Mesendoderm (in vitro differentiated cells): ENCODE results near the gene NAT16.
A peak's percentile ranks its signal among the peaks of the same experiment; 100 is the strongest.

Experiments used
- DNase-seq: peaks from one replicate; pipeline ENCODE4 v3.0.0; 2013
- H2AK5ac ChIP-seq: 2 replicates; pipeline ENCODE4 v1.6.1; 2013; ENCODE audit warnings: low read length, inconsistent platforms
- H2BK120ac ChIP-seq: 2 replicates; pipeline ENCODE4 v1.6.1; 2013; ENCODE audit warnings: low read depth, mild to moderate bottlenecking, low read length, moderate library complexity, mixed read lengths
- H2BK15ac ChIP-seq: replicated peaks from 2 replicates; pipeline ENCODE4 v1.6.1; 2013; ENCODE audit warnings: low read depth, mild to moderate bottlenecking, moderate library complexity
- H2BK5ac ChIP-seq: 2 replicates; pipeline ENCODE4 v1.6.1; 2013; ENCODE audit warnings: low read length, inconsistent platforms
- H3K18ac ChIP-seq: 2 replicates; pipeline ENCODE4 v1.6.1; 2013; ENCODE audit warnings: mild to moderate bottlenecking, low read length, mixed read lengths
- H3K23ac ChIP-seq: one replicate; pipeline ENCODE4 v1.6.1; 2013; ENCODE audit warnings: low read length
- H3K27ac ChIP-seq: 2 replicates; pipeline ENCODE4 v1.5.1; 2013; ENCODE audit warnings: low read depth, mild to moderate bottlenecking, inconsistent platforms, low read length, moderate library complexity
- H3K27me3 ChIP-seq: 2 replicates; pipeline ENCODE4 v1.6.1; 2013; ENCODE audit warnings: low read length, control low read depth, mild to moderate bottlenecking, inconsistent platforms; ENCODE audit not compliant: insufficient read depth, poor library complexity
- H3K36me3 ChIP-seq: 2 replicates; pipeline ENCODE4 v1.6.1; 2013; ENCODE audit warnings: low read length, inconsistent platforms; ENCODE audit not compliant: control insufficient read depth, insufficient read depth
- H3K4ac ChIP-seq: one replicate; pipeline ENCODE4 v1.6.1; 2013; ENCODE audit warnings: low read depth, mild to moderate bottlenecking, low read length, moderate library complexity
- H3K4me1 ChIP-seq: 2 replicates; pipeline ENCODE4 v1.6.1; 2013; ENCODE audit warnings: low read depth, low read length, inconsistent platforms; ENCODE audit not compliant: control insufficient read depth
- H3K4me2 ChIP-seq: 2 replicates; pipeline ENCODE4 v1.6.1; 2013; ENCODE audit warnings: low read length
- H3K4me3 ChIP-seq: 2 replicates; pipeline ENCODE4 v1.5.1; 2013; ENCODE audit warnings: mild to moderate bottlenecking, low read length
- H3K56ac ChIP-seq: one replicate; pipeline ENCODE4 v1.6.1; 2013; ENCODE audit warnings: low read length
- H3K79me1 ChIP-seq: 2 replicates; pipeline ENCODE4 v1.6.1; 2013; ENCODE audit warnings: low read length, inconsistent platforms
- H3K79me2 ChIP-seq: 2 replicates; pipeline ENCODE4 v1.6.1; 2013; ENCODE audit warnings: mild to moderate bottlenecking, low read length; ENCODE audit not compliant: control insufficient read depth, insufficient read depth
- H3K9ac ChIP-seq: 2 replicates; pipeline ENCODE4 v1.6.1; 2013; ENCODE audit warnings: low read length, inconsistent platforms
- H4K5ac ChIP-seq: one replicate; pipeline ENCODE4 v1.6.1; 2013; ENCODE audit warnings: low read length
- H4K8ac ChIP-seq: one replicate; pipeline ENCODE4 v1.6.1; 2013; ENCODE audit warnings: low read depth, mild to moderate bottlenecking, control low read depth, low read length, moderate library complexity
- WGBS: extraction: QIAGEN DNeasy Blood & Tissue Kit; methylation state at CpG from one replicate; pipeline ENCODE4 v1.1.7; 2013; ENCODE audit warnings: low lambda C conversion rate, missing lambda C conversion rate; ENCODE audit not compliant: insufficient coverage; ENCODE audit errors: extremely low coverage; 5-methylcytosine and 5-hydroxymethylcytosine counted together

Gene NAT16

DNA sequence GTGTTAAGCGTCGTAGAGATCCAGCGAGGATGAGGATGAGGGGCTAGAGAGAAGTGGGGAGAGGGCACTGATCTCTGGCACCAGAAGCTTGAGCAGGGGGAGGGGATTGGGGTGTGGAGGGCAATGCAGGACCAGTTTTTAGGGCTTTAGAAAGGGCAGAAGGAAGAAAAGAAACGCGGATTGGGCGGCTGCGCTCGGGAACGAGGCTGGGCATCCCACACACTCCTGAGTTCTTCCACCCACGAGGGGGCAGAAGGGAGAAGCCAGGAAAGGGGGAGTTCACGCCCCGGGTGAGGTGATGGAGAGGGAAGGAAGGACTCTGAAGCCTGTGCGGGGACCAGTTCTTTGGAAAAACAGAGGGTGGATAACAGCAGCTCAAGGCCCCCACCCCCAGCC is 8.7 kb downstream of the NAT16 start:
- no peaks in the 10 kb centered on the region for H3K79me1 ChIP-seq
- H2BK120ac ChIP-seq, result no peak overlapping the region
- peaks cover 2% of the 10 kb centered on the region for H3K4me1 ChIP-seq
- DNase-seq, result peak; percentile 3
- H3K79me2 ChIP-seq, result no peaks in the 10 kb centered on the region
- no peak overlapping the region for H3K4me2 ChIP-seq
- H3K9ac ChIP-seq, result no peak overlapping the region
- H3K4ac ChIP-seq, result no peak overlapping the region
- H4K5ac ChIP-seq, result no peak overlapping the region
- no peak overlapping the region for H2BK5ac ChIP-seq
- no peak overlapping the region for H3K56ac ChIP-seq
- no peak overlapping the region for H2BK15ac ChIP-seq
- peaks cover 50% of the 10 kb centered on the region for H3K27me3 ChIP-seq
- no peak overlapping the region for H4K8ac ChIP-seq
- H3K36me3 ChIP-seq, result no peaks in the 10 kb centered on the region
- whole genome bisulfite sequencing, result no CpG with 5 or more reads among the region's 13 CpGs
- H3K23ac ChIP-seq, result no peak overlapping the region
- no peak overlapping the region for H3K27ac ChIP-seq
- no peak overlapping the region for H3K4me3 ChIP-seq
- no peak overlapping the region for H2AK5ac ChIP-seq
- H3K18ac ChIP-seq, result no peak overlapping the region

DNA sequence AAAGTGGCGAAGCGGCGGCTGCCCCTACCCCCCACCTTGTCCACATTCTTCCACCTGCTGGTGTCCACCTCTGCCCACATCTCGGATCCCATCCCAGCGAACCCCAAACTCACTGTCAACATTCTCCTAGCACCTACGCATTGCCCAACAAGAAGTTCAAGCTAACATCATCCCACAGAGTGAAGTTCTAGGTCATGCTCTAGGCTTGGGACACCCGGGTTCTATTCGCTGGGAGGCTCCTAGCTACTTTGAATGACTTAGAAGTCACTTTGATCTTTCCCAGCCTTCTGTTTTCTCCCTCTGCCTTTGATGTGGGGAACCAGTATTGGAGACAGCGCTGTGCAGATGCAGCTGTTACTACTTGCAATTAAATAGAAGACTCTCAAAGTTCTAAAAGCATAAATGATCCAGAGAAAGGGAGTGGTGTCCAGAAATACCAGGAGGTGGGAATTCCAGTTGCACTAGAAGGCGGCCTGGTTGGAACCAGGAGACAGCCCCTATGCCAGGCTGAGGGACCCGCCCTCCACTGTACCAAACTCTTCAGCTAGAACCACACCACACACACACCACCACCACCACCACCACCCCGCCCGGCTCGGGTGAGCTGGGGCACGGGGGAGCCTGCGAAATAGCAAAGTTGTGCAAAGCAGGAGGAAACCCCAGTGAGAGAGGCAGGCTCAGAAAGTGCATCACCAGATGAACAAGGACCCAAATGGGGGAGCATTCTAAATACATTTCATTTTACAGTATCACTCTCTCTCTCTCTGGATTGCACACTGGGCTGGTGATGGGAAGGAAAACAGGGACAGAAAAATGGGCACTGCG is 9.3 kb downstream of the NAT16 start:
- no peak overlapping the region for H2AK5ac ChIP-seq
- DNase-seq, result peak; percentile 1
- H3K4me1 ChIP-seq, result peaks cover 4% of the 10 kb centered on the region
- H3K56ac ChIP-seq, result no peak overlapping the region
- H2BK5ac ChIP-seq, result no peak overlapping the region
- no peaks in the 10 kb centered on the region for H3K79me1 ChIP-seq
- H2BK15ac ChIP-seq, result no peak overlapping the region
- no peak overlapping the region for H3K23ac ChIP-seq
- no peak overlapping the region for H3K4me3 ChIP-seq
- no peak overlapping the region for H3K9ac ChIP-seq
- no peak overlapping the region for H3K27ac ChIP-seq
- no peaks in the 10 kb centered on the region for H3K36me3 ChIP-seq
- no peaks in the 10 kb centered on the region for H3K79me2 ChIP-seq
- peaks cover 49% of the 10 kb centered on the region for H3K27me3 ChIP-seq
- H3K18ac ChIP-seq, result no peak overlapping the region
- H4K5ac ChIP-seq, result no peak overlapping the region
- no peak overlapping the region for H2BK120ac ChIP-seq
- H3K4me2 ChIP-seq, result no peak overlapping the region
- no CpG with 5 or more reads among the region's 17 CpGs for WGBS
- no peak overlapping the region for H4K8ac ChIP-seq
- H3K4ac ChIP-seq, result no peak overlapping the region

DNA sequence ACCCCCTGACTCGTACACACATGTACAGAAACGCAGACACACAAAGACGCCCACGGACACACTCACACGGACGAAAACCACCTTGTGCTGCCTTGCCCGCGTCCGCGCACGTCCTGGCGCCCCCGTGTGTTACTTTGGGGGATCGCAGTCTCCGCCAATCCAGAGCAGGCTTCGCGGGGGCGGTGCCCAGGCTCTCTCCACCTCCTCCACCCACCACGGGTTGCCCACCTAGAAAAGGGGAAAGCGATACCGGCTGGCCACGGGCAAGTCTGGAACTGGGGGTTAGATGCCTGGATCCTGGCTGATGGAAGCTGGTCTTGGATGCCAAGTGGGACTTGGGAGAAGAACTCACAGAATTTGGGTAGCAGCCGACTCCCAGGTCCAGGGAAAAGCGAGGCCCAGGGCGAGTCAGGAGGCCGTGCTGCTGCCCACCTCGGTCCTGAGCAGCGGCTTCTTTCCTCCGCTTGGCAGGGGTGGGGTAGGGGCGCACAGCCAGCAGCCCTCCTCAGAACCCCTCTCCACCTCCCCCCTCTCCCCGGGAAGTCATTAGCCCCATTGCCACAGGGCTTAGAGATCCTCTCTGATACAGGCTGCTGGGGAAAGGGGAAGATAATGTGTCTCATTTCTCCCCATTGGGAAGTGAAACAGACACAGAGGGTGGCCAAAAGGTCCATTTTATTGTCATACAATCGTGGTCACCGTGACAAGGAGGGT is 10.1 kb downstream of the NAT16 start:
- no peak overlapping the region for H3K9ac ChIP-seq
- no peak overlapping the region for H4K5ac ChIP-seq
- H2BK15ac ChIP-seq, result no peak overlapping the region
- no peak overlapping the region for H3K27ac ChIP-seq
- no peak overlapping the region for H3K4me3 ChIP-seq
- H3K79me1 ChIP-seq, result no peaks in the 10 kb centered on the region
- no peak overlapping the region for H2AK5ac ChIP-seq
- no peak overlapping the region for H3K4ac ChIP-seq
- DNase-seq, result peak; percentile 51
- no peaks in the 10 kb centered on the region for H3K79me2 ChIP-seq
- peaks cover 4% of the 10 kb centered on the region for H3K4me1 ChIP-seq
- H3K23ac ChIP-seq, result no peak overlapping the region
- H3K36me3 ChIP-seq, result no peaks in the 10 kb centered on the region
- no CpG with 5 or more reads among the region's 33 CpGs for WGBS
- peaks cover 44% of the 10 kb centered on the region for H3K27me3 ChIP-seq
- H3K18ac ChIP-seq, result no peak overlapping the region
- no peak overlapping the region for H4K8ac ChIP-seq
- H2BK5ac ChIP-seq, result no peak overlapping the region
- peak overlapping the region; percentile 28 for H3K56ac ChIP-seq
- H2BK120ac ChIP-seq, result no peak overlapping the region
- no peak overlapping the region for H3K4me2 ChIP-seq

DNA sequence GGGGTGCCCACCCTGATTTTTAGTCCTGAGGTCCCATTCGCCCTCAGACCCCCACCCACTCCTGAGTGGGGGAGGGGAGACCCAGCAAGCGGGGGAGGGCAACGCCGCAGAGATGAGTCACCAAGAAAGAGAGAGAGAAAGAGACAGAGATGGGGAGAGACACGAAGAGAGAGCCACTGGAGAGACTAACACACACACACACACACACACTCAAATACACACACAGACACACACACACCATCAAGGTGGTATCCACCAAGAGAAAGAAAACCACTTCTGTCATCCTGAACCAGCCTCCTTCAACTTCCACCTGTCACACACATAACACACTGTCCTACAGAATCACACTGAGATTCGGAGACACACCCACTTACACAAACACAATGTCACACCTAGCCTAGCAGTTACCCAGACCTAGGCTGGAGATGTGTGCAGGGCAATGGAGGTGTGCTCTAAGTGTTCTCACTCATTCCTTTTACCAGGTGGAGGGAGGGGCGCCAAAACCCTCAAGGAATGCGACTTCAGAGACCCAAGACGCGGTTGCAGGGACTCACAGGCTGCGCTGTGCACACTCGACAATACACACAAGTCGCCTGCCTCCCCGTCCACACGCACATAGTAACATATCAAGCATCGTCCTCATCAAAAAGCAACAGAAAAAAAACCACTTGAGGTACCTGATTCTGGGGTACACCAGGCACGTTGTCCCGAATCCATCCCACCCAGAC is 10.8 kb downstream of the NAT16 start:
- H4K8ac ChIP-seq, result no peak overlapping the region
- DNase-seq, result peak; percentile 20
- H3K56ac ChIP-seq, result peak overlapping the region; percentile 28
- H3K4me2 ChIP-seq, result no peak overlapping the region
- no peaks in the 10 kb centered on the region for H3K79me1 ChIP-seq
- H3K4me1 ChIP-seq, result peaks cover 4% of the 10 kb centered on the region
- no peak overlapping the region for H3K4me3 ChIP-seq
- H3K79me2 ChIP-seq, result no peaks in the 10 kb centered on the region
- H3K27ac ChIP-seq, result no peak overlapping the region
- H4K5ac ChIP-seq, result no peak overlapping the region
- peaks cover 49% of the 10 kb centered on the region for H3K27me3 ChIP-seq
- no peak overlapping the region for H3K4ac ChIP-seq
- no CpG with 5 or more reads among the region's 18 CpGs for WGBS
- H2AK5ac ChIP-seq, result no peak overlapping the region
- H3K23ac ChIP-seq, result no peak overlapping the region
- no peak overlapping the region for H3K18ac ChIP-seq
- no peaks in the 10 kb centered on the region for H3K36me3 ChIP-seq
- no peak overlapping the region for H3K9ac ChIP-seq
- H2BK5ac ChIP-seq, result no peak overlapping the region
- H2BK15ac ChIP-seq, result no peak overlapping the region
- H2BK120ac ChIP-seq, result no peak overlapping the region

DNA sequence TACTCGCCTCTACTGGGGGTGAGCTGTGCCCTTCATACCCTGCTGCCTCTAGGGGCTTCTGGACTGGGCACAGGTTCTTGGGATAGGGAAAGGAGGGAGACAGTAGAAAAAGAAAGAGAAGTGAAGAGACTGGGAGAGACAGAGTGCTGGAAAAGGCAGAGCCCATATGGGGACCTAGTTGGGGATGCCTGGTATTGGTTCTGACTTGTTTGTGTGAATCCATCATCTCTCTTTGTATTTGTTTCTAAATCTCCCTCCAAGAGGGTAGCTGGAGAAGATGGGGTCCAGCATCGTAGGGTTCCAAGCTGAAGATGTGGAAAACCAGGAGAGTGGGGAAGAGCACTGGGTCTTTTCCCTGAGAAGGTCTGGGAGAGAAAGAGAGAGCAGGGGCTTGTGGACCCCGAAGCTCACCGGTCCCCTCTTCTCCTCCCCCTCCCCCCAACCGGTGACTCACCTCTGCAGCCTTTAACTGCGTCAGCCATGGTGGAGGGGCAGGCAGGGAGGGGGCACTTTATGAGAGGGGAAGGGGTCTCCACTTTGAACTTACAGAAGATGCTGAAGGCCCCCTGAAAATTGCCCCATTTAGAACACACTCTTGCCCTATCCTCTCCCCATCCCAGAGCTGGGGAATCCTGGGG is 11.6 kb downstream of the NAT16 start:
- H3K56ac ChIP-seq, result no peak overlapping the region
- H3K4me1 ChIP-seq, result peaks cover 4% of the 10 kb centered on the region
- no peak overlapping the region for H4K8ac ChIP-seq
- peaks cover 49% of the 10 kb centered on the region for H3K27me3 ChIP-seq
- no CpG with 5 or more reads among the region's 6 CpGs for WGBS
- H3K79me2 ChIP-seq, result no peaks in the 10 kb centered on the region
- no peak overlapping the region for H3K18ac ChIP-seq
- H3K79me1 ChIP-seq, result no peaks in the 10 kb centered on the region
- H2BK120ac ChIP-seq, result no peak overlapping the region
- H3K36me3 ChIP-seq, result no peaks in the 10 kb centered on the region
- no peak overlapping the region for H3K27ac ChIP-seq
- no peak overlapping the region for H3K4me3 ChIP-seq
- H2AK5ac ChIP-seq, result no peak overlapping the region
- no peak overlapping the region for H4K5ac ChIP-seq
- H3K23ac ChIP-seq, result no peak overlapping the region
- no peak overlapping the region for H3K9ac ChIP-seq
- H2BK5ac ChIP-seq, result no peak overlapping the region
- no peak overlapping the region for H2BK15ac ChIP-seq
- no peak overlapping the region for H3K4me2 ChIP-seq
- no peak overlapping the region for H3K4ac ChIP-seq
- peak; percentile 19 for DNase-seq
